MM.1S (cell line): ENCODE measurements around the gene GSS.

Experiments
- DNase-seq: peaks from one replicate; pipeline ENCODE4 v3.0.0-alpha.2; 2015
- H2AFZ ChIP-seq: fragments of 300-600 bp; sonication (generic); 2 replicates; pipeline ENCODE4 v1.6.0; 2016; ENCODE audit warnings: antibody characterized with exemption, low read length
- H3F3A ChIP-seq: fragments of 300-600 bp; sonication (generic); 2 replicates; pipeline ENCODE4 v1.6.1; 2016; ENCODE audit warnings: mild to moderate bottlenecking, antibody characterized with exemption, low read length, moderate library complexity, mixed read lengths; ENCODE audit not compliant: insufficient read depth
- H3K27ac ChIP-seq: fragments of 300-600 bp; sonication (generic); 2 replicates; pipeline ENCODE4 v1.5.1; 2016; ENCODE audit warnings: mild to moderate bottlenecking, low read length
- H3K27me3 ChIP-seq: fragments of 300-600 bp; sonication (generic); replicated peaks from 2 replicates; pipeline ENCODE4 v1.6.0; 2016; ENCODE audit warnings: low read length; ENCODE audit not compliant: insufficient read depth
- H3K36me3 ChIP-seq: fragments of 300-600 bp; sonication (generic); replicated peaks from 2 replicates; pipeline ENCODE4 v1.6.1; 2016; ENCODE audit warnings: mild to moderate bottlenecking, low read length, mixed read lengths; ENCODE audit not compliant: insufficient read depth
- H3K4me1 ChIP-seq: fragments of 300-600 bp; sonication (generic); 2 replicates; pipeline ENCODE4 v1.6.1; 2016; ENCODE audit warnings: low read length, mixed read lengths
- H3K4me2 ChIP-seq: fragments of 300-600 bp; sonication (generic); 2 replicates; pipeline ENCODE4 v1.6.0; 2016; ENCODE audit warnings: low read depth, low read length
- H3K4me3 ChIP-seq: fragments of 300-600 bp; sonication (generic); 2 replicates; pipeline ENCODE4 v1.5.1; 2016; ENCODE audit warnings: low read length, mixed read lengths
- H3K79me2 ChIP-seq: fragments of 300-600 bp; sonication (generic); 2 replicates; pipeline ENCODE4 v1.6.1; 2016; ENCODE audit warnings: mixed run types, low read length, mixed read lengths
- H3K9ac ChIP-seq: fragments of 300-600 bp; sonication (generic); 2 replicates; pipeline ENCODE4 v1.6.1; 2016; ENCODE audit warnings: low read length, mixed read lengths
- H3K9me2 ChIP-seq: fragments of 300-600 bp; sonication (generic); replicated peaks from 2 replicates; pipeline ENCODE4 v1.6.1; 2016; ENCODE audit warnings: mild to moderate bottlenecking, low read length, mixed read lengths; ENCODE audit not compliant: insufficient read depth
- H3K9me3 ChIP-seq: fragments of 300-600 bp; sonication (generic); replicated peaks from 2 replicates; pipeline ENCODE4 v1.6.1; 2016; ENCODE audit warnings: mild to moderate bottlenecking, low read length, mixed read lengths; ENCODE audit not compliant: insufficient read depth
- H4K20me1 ChIP-seq: fragments of 300-600 bp; sonication (generic); 2 replicates; pipeline ENCODE4 v1.6.1; 2016; ENCODE audit warnings: mild to moderate bottlenecking, low read length, moderate library complexity, mixed read lengths; ENCODE audit not compliant: insufficient read depth
- CTCF ChIP-seq: fragments of 300-600 bp; sonication (generic); IDR thresholded peaks from 2 replicates; pipeline ENCODE4 v1.5.1; 2016; ENCODE audit warnings: antibody characterized with exemption, low read length, mixed read lengths
- EZH2 ChIP-seq: fragments of 300-600 bp; sonication (generic); optimal IDR thresholded peaks from 2 replicates; pipeline ENCODE3; 2017; ENCODE audit warnings: low read depth, mild to moderate bottlenecking, antibody characterized with exemption, low read length, mixed read lengths
- EZH2phosphoT487 ChIP-seq: fragments of 300-600 bp; sonication (generic); IDR thresholded peaks from 2 replicates; pipeline ENCODE4 v1.6.1; 2018; ENCODE audit warnings: antibody characterized with exemption, low read length

The GSS gene

GRCh38 chr20:34956751-34957472 is 1.3 kb upstream of the GSS start:
- Histone ChIP-seq H3K4me2 (no peak overlapping the region), H3K9ac (no peak overlapping the region), H3K79me2 (no peaks in the 10 kb centered on the region), H3F3A (no peaks in the 10 kb centered on the region; the same call in 1 of the 2 replicates), H2AFZ (no peak overlapping the region), H3K4me3 (no peak overlapping the region), H3K9me2 (no peaks in the 10 kb centered on the region), H3K9me3 (no peaks in the 10 kb centered on the region), H4K20me1 (no peaks in the 10 kb centered on the region), H3K36me3 (no peaks in the 10 kb centered on the region), H3K27ac (no peak overlapping the region), H3K4me1 (peaks cover 8% of the 10 kb centered on the region), H3K27me3 (no peaks in the 10 kb centered on the region)
- DNase-seq, result no peak
- TF ChIP-seq CTCF, result no peak
- no peak for TF ChIP-seq EZH2phosphoT487
- TF ChIP-seq EZH2, result no peak

- H2AFZ ChIP-seq, result peak overlapping the region; percentile 94
- H3K4me2 ChIP-seq, result peak overlapping the region; percentile 83
- H3K4me1 ChIP-seq, result peaks cover 8% of the 10 kb centered on the region
- peak overlapping the region; percentile 81; the same call in 1 of the 2 replicates for H3K9ac ChIP-seq
- no peaks in the 10 kb centered on the region for H3K9me3 ChIP-seq
- no peaks in the 10 kb centered on the region; the same call in 1 of the 2 replicates for H3F3A ChIP-seq
- H3K9me2 ChIP-seq, result no peaks in the 10 kb centered on the region
- no peak for TF ChIP-seq CTCF
- no peak for TF ChIP-seq EZH2
- H4K20me1 ChIP-seq, result no peaks in the 10 kb centered on the region
- H3K27me3 ChIP-seq, result no peaks in the 10 kb centered on the region
- peak overlapping the region; percentile 85 for H3K4me3 ChIP-seq
- no peaks in the 10 kb centered on the region for H3K79me2 ChIP-seq
- H3K27ac ChIP-seq, result peak overlapping the region; percentile 11; the same call in 1 of the 2 replicates
- DNase-seq, result no peak
- no peaks in the 10 kb centered on the region for H3K36me3 ChIP-seq
Observed at GRCh38 chr20:34956041-34956458, 444 bp upstream of the GSS start.

GRCh38 chr20:34954904-34955230 is 739 bp downstream of the GSS start:
- Histone ChIP-seq H3K79me2 (no peaks in the 10 kb centered on the region), H3K9ac (peak overlapping the region; percentile 81), H3K4me3 (peak overlapping the region; percentile 85), H3K4me2 (peak overlapping the region; percentile 83), H3K9me3 (no peaks in the 10 kb centered on the region), H2AFZ (peak overlapping the region; percentile 94), H3K27ac (peak overlapping the region; percentile 64; the same call in 1 of the 2 replicates), H4K20me1 (no peaks in the 10 kb centered on the region), H3K27me3 (no peaks in the 10 kb centered on the region), H3K9me2 (no peaks in the 10 kb centered on the region), H3K4me1 (peaks cover 8% of the 10 kb centered on the region), H3F3A (no peaks in the 10 kb centered on the region; the same call in 1 of the 2 replicates), H3K36me3 (no peaks in the 10 kb centered on the region)
- TF ChIP-seq EZH2, result no peak
- no peak for TF ChIP-seq EZH2phosphoT487
- TF ChIP-seq CTCF, result no peak
- no peak for DNase-seq
